Measurements from ENCODE around the gene STAG2. TPM values are rescaled to one million over a fixed set of nuclear protein-coding genes. Genes with fewer than 3 reads are reported as not detected.

STAG2 gene
- total RNA-seq, 1 experiment from 2014 or later = 119 TPM

- Histone ChIP-seq H3K36me3 (ENCODE audit: insufficient read depth, low read length, poor library complexity, severe bottlenecking) (no peaks in the 10 kb centered on the region), H3K27ac (ENCODE audit: low read depth, low read length, poor library complexity, severe bottlenecking) (no peak overlapping the region), H3K27me3 (replicated peaks; ENCODE audit: insufficient read depth, low read depth, low read length, poor library complexity) (no peaks in the 10 kb centered on the region), H3K4me1 (ENCODE audit: insufficient read depth, low read length, poor library complexity, severe bottlenecking) (peaks cover 5% of the 10 kb centered on the region), H3K4me3 (ENCODE audit: low read depth, low read length, poor library complexity, severe bottlenecking) (no peak overlapping the region), H3K9me3 (ENCODE audit: low read depth, low read length, poor library complexity, severe bottlenecking) (no peaks in the 10 kb centered on the region)
- DNase-seq (ENCODE audit: low spot score) = no peak
- TF ChIP-seq CTCF (conservative IDR thresholded peaks at IDR 0.05; ENCODE audit: low read depth, low read length) (no peak), EZH2 (IDR thresholded peaks at IDR 0.05; ENCODE audit: borderline replicate concordance, low read depth, low read length, poor library complexity, severe bottlenecking) (no peak)
- no TSS peak for BruUV-seq (replicated peaks)
- intact Hi-C loops (cut with micrococcal nuclease; ENCODE audit: unreplicated experiment) = loop anchor here (10.0 kb wide), 2 partner anchors 129 to 419 kb away; no protein-coding TSS in a partner anchor
- ChIA-PET POLR2A (ENCODE audit: low non-redundant PET) (interaction anchor here (0.7 kb wide), 1 partner anchor 17 kb away, joined by 3 read pairs; no protein-coding TSS in a partner anchor), CTCF (no interaction called here)
Measured at GRCh38 chrX:123965712-123966111, 4.2 kb downstream of the STAG2 start.

GRCh38 chrX:123967497-123967896, 6.0 kb downstream of the STAG2 start:
- Histone ChIP-seq H3K27me3 (replicated peaks; ENCODE audit: insufficient read depth, low read depth, low read length, poor library complexity) (no peaks in the 10 kb centered on the region), H3K4me3 (ENCODE audit: low read depth, low read length, poor library complexity, severe bottlenecking) (no peak overlapping the region), H3K9me3 (ENCODE audit: low read depth, low read length, poor library complexity, severe bottlenecking) (no peaks in the 10 kb centered on the region), H3K4me1 (ENCODE audit: insufficient read depth, low read length, poor library complexity, severe bottlenecking) (peaks cover 5% of the 10 kb centered on the region), H3K27ac (ENCODE audit: low read depth, low read length, poor library complexity, severe bottlenecking) (no peak overlapping the region), H3K36me3 (ENCODE audit: insufficient read depth, low read length, poor library complexity, severe bottlenecking) (no peaks in the 10 kb centered on the region)
- POLR2A ChIA-PET (ENCODE audit: low non-redundant PET) = no interaction called here
- intact Hi-C loops (cut with micrococcal nuclease; ENCODE audit: unreplicated experiment) = loop anchor here (10.0 kb wide), 2 partner anchors 127 to 417 kb away; no protein-coding TSS in a partner anchor
- no peak for TF ChIP-seq EZH2 (IDR thresholded peaks at IDR 0.05; ENCODE audit: borderline replicate concordance, low read depth, low read length, poor library complexity, severe bottlenecking)
- TF ChIP-seq CTCF (conservative IDR thresholded peaks at IDR 0.05; ENCODE audit: low read depth, low read length) = no peak
- no TSS peak for BruUV-seq (replicated peaks)
- CTCF ChIA-PET = no interaction called here
- DNase-seq (ENCODE audit: low spot score) = no peak

GRCh38 chrX:123968383-123969050, 7.0 kb downstream of the STAG2 start:
- TF ChIP-seq CTCF (conservative IDR thresholded peaks at IDR 0.05; ENCODE audit: low read depth, low read length) = no peak
- no peak for TF ChIP-seq EZH2 (IDR thresholded peaks at IDR 0.05; ENCODE audit: borderline replicate concordance, low read depth, low read length, poor library complexity, severe bottlenecking)
- CTCF ChIA-PET = no interaction called here

More at GRCh38 chrX:123968383-123969050, 7.0 kb downstream of the STAG2 start:
- no peak overlapping the region for H3K4me3 ChIP-seq (ENCODE audit: low read depth, low read length, poor library complexity, severe bottlenecking)
- intact Hi-C loops (cut with micrococcal nuclease; ENCODE audit: unreplicated experiment) = loop anchor here (10.0 kb wide), 2 partner anchors 126 to 416 kb away; no protein-coding TSS in a partner anchor
- no peaks in the 10 kb centered on the region for H3K27me3 ChIP-seq (replicated peaks; ENCODE audit: insufficient read depth, low read depth, low read length, poor library complexity)
- POLR2A ChIA-PET (ENCODE audit: low non-redundant PET) = no interaction called here
- H3K4me1 ChIP-seq (ENCODE audit: insufficient read depth, low read length, poor library complexity, severe bottlenecking) = peaks cover 5% of the 10 kb centered on the region
- no peaks in the 10 kb centered on the region for H3K36me3 ChIP-seq (ENCODE audit: insufficient read depth, low read length, poor library complexity, severe bottlenecking)
- BruUV-seq (replicated peaks) = no TSS peak
- DNase-seq (ENCODE audit: low spot score) = no peak
- no peaks in the 10 kb centered on the region for H3K9me3 ChIP-seq (ENCODE audit: low read depth, low read length, poor library complexity, severe bottlenecking)
- no peak overlapping the region for H3K27ac ChIP-seq (ENCODE audit: low read depth, low read length, poor library complexity, severe bottlenecking)

Measured in A673 (cell line).